LNCaP clone FGC (cell line): Measurements from ENCODE around the gene SLC25A22.

Source experiments
- DNase-seq: peaks from one replicate; pipeline ENCODE4 v3.0.0-alpha.2; 2011; ENCODE audit warnings: low read depth
- H3K4me3 ChIP-seq: 2 replicates; pipeline ENCODE4 v1.5.1; 2011; ENCODE audit warnings: mild to moderate bottlenecking, low read depth, low read length, control low read depth
- TF ChIP-seq, protein P1 (sequence below): IDR thresholded peaks from 2 replicates; pipeline ENCODE4 v1.5.1; 2012; ENCODE audit warnings: mild to moderate bottlenecking; ENCODE audit not compliant: control insufficient read depth, insufficient read depth; ENCODE audit errors: extremely low read depth

Gene SLC25A22

DNA sequence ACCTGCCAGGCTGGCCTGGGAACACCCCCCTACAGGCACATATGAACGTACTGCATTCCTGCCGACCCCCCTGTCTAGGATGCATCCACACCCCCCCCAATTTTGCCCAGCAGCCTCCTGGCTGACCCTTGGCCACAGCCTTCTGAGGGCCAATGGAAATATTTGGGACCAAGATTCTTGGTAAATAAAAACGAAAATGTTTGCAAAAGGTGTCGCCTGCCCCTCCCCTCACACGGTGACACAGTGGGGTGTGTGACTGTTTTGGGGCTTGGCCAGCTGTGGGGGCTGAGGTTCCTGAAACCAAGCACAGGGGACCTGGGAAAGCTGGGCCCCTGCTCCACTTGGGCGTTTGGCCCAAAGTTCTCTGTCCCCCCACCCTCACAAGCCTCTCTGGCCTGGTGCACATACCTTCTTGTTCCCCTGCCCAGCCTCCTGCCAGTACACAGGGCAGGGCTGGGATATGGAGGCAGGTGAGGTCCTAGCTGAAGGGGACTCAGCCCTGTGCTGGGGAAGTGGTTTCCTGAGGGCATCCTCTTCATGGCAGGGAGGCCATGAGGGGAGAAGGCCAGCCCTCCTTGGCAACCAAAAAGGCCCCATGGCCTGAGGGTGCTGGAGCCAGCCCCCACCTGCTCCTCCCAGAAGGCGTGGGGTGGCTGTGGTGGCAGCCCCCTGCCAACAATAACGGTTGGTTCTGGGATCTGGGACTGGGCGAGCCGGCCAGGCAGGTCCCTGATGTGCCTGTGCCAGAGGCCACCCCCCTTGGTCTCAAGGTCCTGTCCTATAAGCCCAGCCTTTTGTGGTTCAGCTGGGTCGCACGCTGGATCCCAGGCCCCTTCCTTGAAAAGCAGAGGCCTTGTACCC is 27.5 kb upstream of the SLC25A22 start:
- TF ChIP-seq, protein P1, sequence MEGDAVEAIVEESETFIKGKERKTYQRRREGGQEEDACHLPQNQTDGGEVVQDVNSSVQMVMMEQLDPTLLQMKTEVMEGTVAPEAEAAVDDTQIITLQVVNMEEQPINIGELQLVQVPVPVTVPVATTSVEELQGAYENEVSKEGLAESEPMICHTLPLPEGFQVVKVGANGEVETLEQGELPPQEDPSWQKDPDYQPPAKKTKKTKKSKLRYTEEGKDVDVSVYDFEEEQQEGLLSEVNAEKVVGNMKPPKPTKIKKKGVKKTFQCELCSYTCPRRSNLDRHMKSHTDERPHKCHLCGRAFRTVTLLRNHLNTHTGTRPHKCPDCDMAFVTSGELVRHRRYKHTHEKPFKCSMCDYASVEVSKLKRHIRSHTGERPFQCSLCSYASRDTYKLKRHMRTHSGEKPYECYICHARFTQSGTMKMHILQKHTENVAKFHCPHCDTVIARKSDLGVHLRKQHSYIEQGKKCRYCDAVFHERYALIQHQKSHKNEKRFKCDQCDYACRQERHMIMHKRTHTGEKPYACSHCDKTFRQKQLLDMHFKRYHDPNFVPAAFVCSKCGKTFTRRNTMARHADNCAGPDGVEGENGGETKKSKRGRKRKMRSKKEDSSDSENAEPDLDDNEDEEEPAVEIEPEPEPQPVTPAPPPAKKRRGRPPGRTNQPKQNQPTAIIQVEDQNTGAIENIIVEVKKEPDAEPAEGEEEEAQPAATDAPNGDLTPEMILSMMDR: no peak
- peak overlapping the region; percentile 61 for H3K4me3 ChIP-seq
- no peak for DNase-seq

DNA sequence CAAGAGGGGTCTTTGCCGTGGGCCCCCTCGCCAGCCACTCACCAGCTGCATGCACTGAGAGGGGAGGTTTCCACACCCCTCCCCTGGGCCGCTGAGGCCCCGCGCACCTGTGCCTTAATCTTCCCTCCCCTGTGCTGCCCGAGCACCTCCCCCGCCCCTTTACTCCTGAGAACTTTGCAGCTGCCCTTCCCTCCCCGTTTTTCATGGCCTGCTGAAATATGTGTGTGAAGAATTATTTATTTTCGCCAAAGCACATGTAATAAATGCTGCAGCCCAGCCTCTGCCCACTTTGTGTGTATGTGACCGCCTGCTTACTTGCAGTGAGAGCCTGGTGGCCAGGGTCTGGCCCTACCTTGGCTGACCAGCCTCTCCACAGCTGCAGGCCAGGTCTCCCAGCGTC is 26.9 kb upstream of the SLC25A22 start:
- DNase-seq: no peak
- peak overlapping the region; percentile 37 for H3K4me3 ChIP-seq
- TF ChIP-seq, protein P1: no peak

DNA sequence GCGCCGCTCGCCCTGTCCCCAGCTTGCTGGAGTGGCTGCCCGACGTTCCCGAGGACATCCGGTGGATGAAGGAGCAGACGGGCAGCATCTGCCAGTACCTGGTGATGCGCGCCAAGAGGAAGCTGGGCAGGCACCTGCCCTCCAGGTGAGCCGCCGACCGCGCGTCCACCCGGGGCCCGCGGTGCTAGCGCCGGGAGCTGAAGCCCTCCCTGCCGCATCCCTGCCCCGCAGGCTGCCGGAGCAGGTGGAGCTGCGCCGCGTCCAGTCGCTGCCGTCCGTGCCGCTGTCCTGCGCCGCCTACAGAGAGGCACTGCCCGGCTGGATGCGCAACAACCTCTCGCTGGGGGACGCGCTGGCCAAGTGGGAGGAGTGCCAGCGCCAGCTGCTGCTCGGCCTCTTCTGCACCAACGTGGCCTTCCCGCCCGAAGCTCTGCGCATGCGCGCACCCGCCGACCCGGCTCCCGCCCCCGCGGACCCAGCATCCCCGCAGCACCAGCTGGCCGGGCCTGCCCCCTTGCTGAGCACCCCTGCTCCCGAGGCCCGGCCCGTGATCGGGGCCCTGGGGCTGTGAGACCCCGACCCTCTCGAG is 26.3 kb upstream of the SLC25A22 start:
- TF ChIP-seq, protein P1: peak; percentile 49

DNA sequence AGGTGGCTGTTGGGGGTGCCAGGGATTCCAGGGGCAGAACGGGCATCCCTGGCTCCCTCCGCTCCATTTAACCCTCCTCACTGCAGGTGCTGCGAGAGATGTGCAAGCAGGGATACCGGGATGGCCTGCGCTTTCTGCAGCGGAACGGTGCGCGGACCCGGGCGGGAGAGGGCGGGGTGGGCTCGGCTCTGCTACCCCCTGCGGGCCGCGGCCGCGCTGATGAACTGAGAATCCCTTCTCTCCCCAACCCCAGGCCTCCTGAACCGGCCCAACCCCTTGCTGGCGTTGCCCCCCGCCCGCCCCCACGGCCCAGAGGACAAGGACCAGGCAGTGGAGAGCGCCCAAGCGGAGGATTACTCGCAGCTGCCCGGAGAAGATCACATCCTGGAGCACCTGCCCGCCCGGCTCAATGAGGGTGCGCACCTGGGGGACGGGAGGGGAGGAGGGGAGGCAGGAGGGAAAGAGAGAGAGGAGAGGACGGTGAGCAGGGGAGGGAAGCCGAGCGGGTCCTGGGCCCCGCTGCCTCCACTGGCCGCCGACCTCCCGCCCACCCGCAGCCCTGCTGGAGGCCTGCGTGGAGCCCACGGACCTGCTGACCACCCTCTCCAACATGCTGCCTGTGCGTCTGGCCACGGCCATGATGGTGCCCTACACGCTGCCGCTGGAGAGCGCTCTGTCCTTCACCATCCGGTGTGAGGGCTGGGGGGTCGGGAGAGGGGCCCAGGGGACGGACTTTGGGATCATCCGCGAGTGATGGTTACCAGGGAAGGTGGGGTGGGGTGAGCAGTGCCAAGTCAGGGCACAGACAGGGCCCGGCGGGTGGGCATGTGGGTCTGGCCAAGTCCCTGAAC is 25.6 kb upstream of the SLC25A22 start:
- H3K4me3 ChIP-seq: peak overlapping the region; percentile 37
- TF ChIP-seq, protein P1: no peak
- DNase-seq: no peak

More for the DNA sequence above, 26.3 kb upstream of the SLC25A22 start:
- peak overlapping the region; percentile 37 for H3K4me3 ChIP-seq
- DNase-seq: no peak

DNA sequence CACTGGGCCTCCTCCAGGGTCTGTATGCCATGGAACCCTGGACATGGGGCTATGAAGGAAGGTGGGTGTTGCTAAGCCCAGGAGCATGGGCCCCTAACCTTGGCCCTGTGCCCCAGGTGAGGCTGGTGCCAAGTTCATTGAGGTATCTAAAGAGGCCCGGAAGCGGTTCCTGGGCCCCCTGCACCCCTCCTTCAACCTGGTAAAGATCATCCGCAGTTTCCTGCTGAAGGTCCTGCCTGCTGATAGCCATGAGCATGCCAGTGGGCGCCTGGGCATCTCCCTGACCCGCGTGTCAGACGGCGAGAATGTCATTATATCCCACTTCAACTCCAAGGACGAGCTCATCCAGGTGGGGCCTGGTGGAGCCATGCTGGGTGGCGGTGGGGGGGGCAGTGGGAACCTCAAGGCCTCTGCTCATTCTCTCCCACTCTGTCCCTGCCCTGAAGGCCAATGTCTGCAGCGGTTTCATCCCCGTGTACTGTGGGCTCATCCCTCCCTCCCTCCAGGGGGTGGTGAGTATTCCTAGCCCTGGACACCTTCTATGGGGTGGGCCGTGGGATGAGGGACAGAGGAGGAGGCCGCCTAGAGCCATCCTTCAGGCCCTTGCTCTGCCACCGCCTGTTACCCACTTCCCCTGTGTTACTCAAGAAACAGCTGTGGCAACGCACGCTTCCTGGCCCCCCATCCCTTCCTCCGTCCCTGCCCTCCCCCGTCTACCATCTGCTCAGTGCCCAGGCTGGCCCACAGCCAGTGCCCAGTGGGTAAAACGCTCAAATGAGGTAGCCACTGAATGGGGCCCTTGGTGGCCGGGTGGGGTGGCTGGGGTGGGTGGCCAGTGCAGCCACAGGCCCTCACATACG is 23.7 kb upstream of the SLC25A22 start:
- TF ChIP-seq, protein P1: no peak
- DNase-seq: no peak
- H3K4me3 ChIP-seq: no peak overlapping the region

DNA sequence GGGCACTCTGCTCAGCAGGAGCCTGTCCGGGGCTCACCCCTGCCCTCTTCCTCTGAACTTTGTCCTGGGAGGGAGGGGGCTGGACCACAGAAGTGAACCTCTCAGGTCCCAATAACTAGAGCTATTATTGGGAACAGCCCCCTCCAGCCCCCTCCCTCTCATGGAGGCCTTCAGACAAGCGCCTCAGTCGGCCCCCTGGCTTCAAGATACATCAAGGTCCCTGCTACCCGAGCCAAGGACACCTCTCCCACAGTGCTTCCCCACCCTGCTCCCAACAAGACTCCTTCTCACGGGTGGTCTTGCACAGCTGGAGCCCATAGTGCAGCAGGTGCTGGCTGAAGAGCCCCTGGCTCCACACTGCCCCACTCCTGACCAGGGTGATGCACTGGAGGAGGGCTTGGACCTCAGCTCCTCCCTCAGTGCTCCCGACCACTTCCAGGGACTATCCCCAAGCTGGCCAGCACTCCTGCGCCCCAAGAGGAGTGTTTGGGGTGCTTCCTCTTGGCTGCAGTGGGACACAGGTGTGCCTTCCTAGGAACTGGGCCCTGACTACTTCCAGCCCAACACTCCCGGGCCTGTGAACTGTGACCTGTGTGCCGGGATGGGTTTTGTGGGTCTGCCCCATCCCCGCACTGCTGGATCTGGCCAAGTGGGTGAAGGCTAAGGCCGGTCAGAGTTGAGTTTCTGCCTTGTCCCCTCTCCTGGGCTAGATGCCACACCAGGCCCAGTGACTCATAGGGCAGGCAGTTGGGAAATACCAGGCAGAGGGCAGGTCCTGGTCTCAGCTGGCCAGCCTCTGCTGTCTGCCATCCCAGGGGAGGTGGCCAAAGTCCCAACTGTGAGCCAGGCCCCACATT is 22.8 kb upstream of the SLC25A22 start:
- TF ChIP-seq, protein P1: no peak
- no peak for DNase-seq
- peak overlapping the region; percentile 80 for H3K4me3 ChIP-seq
